Keratinocyte (primary cell): Measurements from ENCODE around the gene DCAF8L2. TPM values are rescaled to one million over a fixed set of nuclear protein-coding genes. Genes with fewer than 3 reads are reported as not detected.
"Not testable (repeated sequence)": the region's sequence is repeated elsewhere in the genome, so short reads cannot be mapped to it uniquely, and the experiment has no call there.

ENCODE experiments used
- DNase-seq: peaks from one replicate; pipeline ENCODE4 v3.0.0-alpha.2; 2011; ENCODE audit warnings: low read depth, missing footprints, low spot score
- FAIRE-seq: peaks from 2 replicates; lab custom pipeline; 2011; peaks lifted over from hg19 to GRCh38; lab: Jason Lieb, UNC
- H2AFZ ChIP-seq: 2 replicates; pipeline ENCODE4 v1.6.0; 2012; ENCODE audit warnings: low read length, control low read depth, inconsistent platforms; ENCODE audit not compliant: control insufficient read depth
- H3K27ac ChIP-seq: 2 replicates; pipeline ENCODE4 v1.5.1; 2011; ENCODE audit warnings: low read length; ENCODE audit not compliant: control insufficient read depth, insufficient read depth
- H3K27me3 ChIP-seq: 3 replicates; pipeline ENCODE4 v1.6.0; 2011; ENCODE audit warnings: low read length; ENCODE audit not compliant: control insufficient read depth, insufficient read depth; ENCODE audit errors: extremely low read depth
- H3K36me3 ChIP-seq, 2 experiments: 2 replicates in 1 of 2; 3 replicates in 1 of 2; pipeline ENCODE4 v1.5.1; 2011; ENCODE audit warnings: low read length in 2 of 2, mild to moderate bottlenecking in 1 of 2; ENCODE audit not compliant: control insufficient read depth in 2 of 2, insufficient read depth in 2 of 2; ENCODE audit errors: extremely low read depth in 1 of 2
- H3K4me1 ChIP-seq: 3 replicates; pipeline ENCODE4 v1.5.1; 2011; ENCODE audit warnings: low read length; ENCODE audit not compliant: control insufficient read depth, insufficient read depth; ENCODE audit errors: extremely low read depth
- H3K4me2 ChIP-seq: 3 replicates; pipeline ENCODE4 v1.6.0; 2011; ENCODE audit warnings: low read depth, low read length; ENCODE audit not compliant: control insufficient read depth, insufficient read depth; ENCODE audit errors: extremely low read depth
- H3K4me3 ChIP-seq, 3 experiments: fragments of 200-600 bp in 1 of 3; sonication (generic) in 1 of 3; 2 replicates in 2 of 3; 3 replicates in 1 of 3; pipeline ENCODE4 v1.5.1; 2011 to 2016; ENCODE audit warnings: low read length in 3 of 3, mild to moderate bottlenecking in 3 of 3, control low read depth in 2 of 3, inconsistent platforms in 1 of 3, low read depth in 1 of 3, mixed read lengths in 1 of 3, mixed run types in 1 of 3, moderate library complexity in 1 of 3; ENCODE audit not compliant: control insufficient read depth in 2 of 3, insufficient read depth in 2 of 3; ENCODE audit errors: extremely low read depth in 1 of 3
- H3K79me2 ChIP-seq: 2 replicates; pipeline ENCODE4 v1.6.0; 2012; ENCODE audit warnings: low read length; ENCODE audit not compliant: control insufficient read depth, insufficient read depth
- H3K9ac ChIP-seq: 3 replicates; pipeline ENCODE4 v1.6.0; 2011; ENCODE audit warnings: low read length; ENCODE audit not compliant: control insufficient read depth, insufficient read depth; ENCODE audit errors: extremely low read depth
- H3K9me1 ChIP-seq: 3 replicates; pipeline ENCODE4 v1.6.0; 2011; ENCODE audit warnings: low read length; ENCODE audit not compliant: control insufficient read depth, insufficient read depth; ENCODE audit errors: extremely low read depth
- H3K9me3 ChIP-seq: 2 replicates; pipeline ENCODE4 v1.5.1; 2012; ENCODE audit warnings: low read depth, low read length; ENCODE audit not compliant: control insufficient read depth
- H4K20me1 ChIP-seq: 3 replicates; pipeline ENCODE4 v1.6.0; 2011; ENCODE audit warnings: low read length; ENCODE audit not compliant: control insufficient read depth, insufficient read depth; ENCODE audit errors: extremely low read depth
- CTCF ChIP-seq, 3 experiments: IDR thresholded peaks in 1 of 3; conservative IDR thresholded peaks in 1 of 3; optimal IDR thresholded peaks in 1 of 3; 2 replicates in 2 of 3; 3 replicates in 1 of 3; pipeline versions ENCODE3 to v1.5.1; 2011; ENCODE audit warnings: low read length in 3 of 3, mild to moderate bottlenecking in 3 of 3, moderate library complexity in 2 of 3, control low read depth in 1 of 3, inconsistent platforms in 1 of 3; ENCODE audit not compliant: insufficient read depth in 2 of 3; ENCODE audit errors: extremely low read depth in 1 of 3
- EZH2 ChIP-seq: IDR thresholded peaks from one replicate; pipeline ENCODE4 v1.6.1; 2012; ENCODE audit warnings: inconsistent platforms, mild to moderate bottlenecking, low read length, moderate library complexity
- dilution Hi-C: fragments of 300-500 bp; cut with MboI; formaldehyde crosslinking; loops from one replicate; pipeline ENCODE4 v1.7.0; 2020; ENCODE audit warnings: low sequenced_read_pairs; ENCODE audit not compliant: extremely low pct_ligation_motif_present
- polyA plus RNA-seq, 5 experiments: library from polyadenylated mRNA; depleted of rRNA in 3 of 5; stranded (reverse) in 3 of 5; stranded (forward) in 1 of 5; unstranded in 1 of 5; fragments of >200 nt; gene quantifications; 1 replicate in 1 of 5; 2 replicates in 3 of 5; 3 replicates in 1 of 5; pipeline versions ENCODE4 v1.2.1 to v1.2.3, GENCODE V29; 2011 to 2012; ENCODE audit warnings: missing spikeins in 2 of 5, low read depth in 1 of 5, low replicate concordance in 1 of 5

DCAF8L2 gene
- polyA plus RNA-seq, 1 donor (not counting 4 experiments of a cell fraction or from before 2014, with no cell fraction given) = not detected

GRCh38 chrX:27746516-27746915 lies 156.4 kb downstream of the DCAF8L2 start:
- H4K20me1 ChIP-seq = no peaks in the 10 kb centered on the region
- no peaks in the 10 kb centered on the region for H3K79me2 ChIP-seq
- no peak overlapping the region for H3K27ac ChIP-seq
- no peaks in the 10 kb centered on the region for H3K36me3 ChIP-seq
- H3K9me3 ChIP-seq = no peaks in the 10 kb centered on the region
- H2AFZ ChIP-seq = no peak overlapping the region
- H3K27me3 ChIP-seq = no peaks in the 10 kb centered on the region
- no peak overlapping the region for H3K4me3 ChIP-seq
- no peak for DNase-seq
- no peak for FAIRE-seq
- H3K9me1 ChIP-seq = no peaks in the 10 kb centered on the region
- no peak overlapping the region for H3K4me2 ChIP-seq
- dilution Hi-C loops = no loop called here
- TF ChIP-seq CTCF (optimal IDR thresholded peaks at IDR 0.05 in 1 of 3, IDR thresholded peaks at IDR 0.05 in 1 of 3, conservative IDR thresholded peaks at IDR 0.05 in 1 of 3; ENCODE audit: extremely low read depth in 1 of 3, insufficient read depth in 2 of 3, low read length in 3 of 3) (no peak), EZH2 (no peak)
- no peak overlapping the region for H3K9ac ChIP-seq
- no peaks in the 10 kb centered on the region for H3K4me1 ChIP-seq

GRCh38 chrX:27750298-27750697 lies 160.2 kb downstream of the DCAF8L2 start:
- H3K36me3 ChIP-seq, H3K4me2 ChIP-seq, H3K27ac ChIP-seq, H3K27me3 ChIP-seq, H3K79me2 ChIP-seq, FAIRE-seq, H2AFZ ChIP-seq, H4K20me1 ChIP-seq, H3K9me1 ChIP-seq, dilution Hi-C loops, H3K9ac ChIP-seq, H3K4me1 ChIP-seq, DNase-seq, H3K9me3 ChIP-seq, H3K4me3 ChIP-seq: not testable (repeated sequence)

- DNase-seq (no peak), FAIRE-seq (no peak)
- Histone ChIP-seq H3K79me2 (no peaks in the 10 kb centered on the region), H3K9ac (no peak overlapping the region), H3K9me3 (no peaks in the 10 kb centered on the region), H3K9me1 (no peaks in the 10 kb centered on the region), H3K4me3 (no peak overlapping the region), H3K4me2 (no peak overlapping the region), H3K4me1 (no peaks in the 10 kb centered on the region), H3K27ac (no peak overlapping the region), H2AFZ (no peak overlapping the region), H3K27me3 (no peaks in the 10 kb centered on the region), H3K36me3 (no peaks in the 10 kb centered on the region), H4K20me1 (no peaks in the 10 kb centered on the region)
- TF ChIP-seq EZH2 = no peak
- TF ChIP-seq CTCF (optimal IDR thresholded peaks at IDR 0.05 in 1 of 3, IDR thresholded peaks at IDR 0.05 in 1 of 3, conservative IDR thresholded peaks at IDR 0.05 in 1 of 3; ENCODE audit: extremely low read depth in 1 of 3, insufficient read depth in 2 of 3, low read length in 3 of 3) = no peak
- dilution Hi-C loops = no loop called here
Measured at GRCh38 chrX:27751976-27752375, 161.8 kb downstream of the DCAF8L2 start.
